OCI-LY1 (cell line): ENCODE results near the gene TNIP2.

Experiments used
- H2AFZ ChIP-seq: fragments of 200-600 bp; sonication (generic), shearing (Covaris generic); 2 replicates; pipeline ENCODE4 v1.6.0; 2014; ENCODE audit warnings: antibody characterized with exemption, mild to moderate bottlenecking, low read length
- H3F3A ChIP-seq: fragments of 200-600 bp; sonication (generic), shearing (Covaris generic); 2 replicates; pipeline ENCODE4 v1.6.0; 2014; ENCODE audit warnings: mild to moderate bottlenecking, antibody characterized with exemption, low read length, moderate library complexity; ENCODE audit not compliant: insufficient read depth
- H3K27ac ChIP-seq: fragments of 200-600 bp; sonication (generic); 2 replicates; pipeline ENCODE4 v1.5.1; 2014; ENCODE audit warnings: low read length, mixed run types, mild to moderate bottlenecking, low read depth; ENCODE audit not compliant: poor library complexity, severe bottlenecking
- H3K27me3 ChIP-seq: fragments of 200-600 bp; sonication (generic); 2 replicates; pipeline ENCODE4 v1.6.0; 2014; ENCODE audit warnings: antibody characterized with exemption, mild to moderate bottlenecking, low read length, moderate library complexity; ENCODE audit not compliant: insufficient read depth
- H3K36me3 ChIP-seq: fragments of 200-600 bp; sonication (generic); 2 replicates; pipeline ENCODE4 v1.6.1; 2014; ENCODE audit warnings: mild to moderate bottlenecking, antibody characterized with exemption, low read length, moderate library complexity, mixed read lengths; ENCODE audit not compliant: insufficient read depth
- H3K4me1 ChIP-seq: fragments of 200-600 bp; sonication (generic); 2 replicates; pipeline ENCODE4 v1.5.1; 2014; ENCODE audit warnings: mild to moderate bottlenecking, low read length, moderate library complexity; ENCODE audit not compliant: insufficient read depth, severe bottlenecking
- H3K4me2 ChIP-seq: fragments of 200-600 bp; sonication (generic), shearing (Covaris generic); 2 replicates; pipeline ENCODE4 v1.6.1; 2014; ENCODE audit warnings: low read length
- H3K4me3 ChIP-seq: fragments of 200-600 bp; sonication (generic); 2 replicates; pipeline ENCODE4 v1.5.1; 2014; ENCODE audit warnings: low read length, low read depth, mild to moderate bottlenecking, mixed read lengths; ENCODE audit not compliant: poor library complexity, severe bottlenecking
- H3K79me2 ChIP-seq: fragments of 200-600 bp; shearing (Covaris generic); 2 replicates; pipeline ENCODE4 v1.6.1; 2016; ENCODE audit warnings: mixed run types, low read length, mixed read lengths; ENCODE audit not compliant: insufficient read depth
- H3K9ac ChIP-seq: fragments of 200-600 bp; sonication (generic), shearing (Covaris generic); 2 replicates; pipeline ENCODE4 v1.6.1; 2014; ENCODE audit warnings: mild to moderate bottlenecking, low read length, mixed read lengths
- H3K9me2 ChIP-seq: fragments of 200-600 bp; sonication (generic), shearing (Covaris generic); 2 replicates; pipeline ENCODE4 v1.6.1; 2014; ENCODE audit warnings: low read depth, mild to moderate bottlenecking, low read length, mixed read lengths
- H3K9me3 ChIP-seq: fragments of 200-600 bp; shearing (Covaris generic); 2 replicates; pipeline ENCODE4 v1.6.1; 2014; ENCODE audit warnings: low read length, mixed read lengths
- H4K20me1 ChIP-seq: fragments of 200-600 bp; sonication (generic), shearing (Covaris generic); 2 replicates; pipeline ENCODE4 v1.6.0; 2016; ENCODE audit warnings: mild to moderate bottlenecking, low read length; ENCODE audit not compliant: insufficient read depth
- CTCF ChIP-seq: fragments of 200-600 bp; sonication (generic), shearing (Covaris generic); IDR thresholded peaks from 2 replicates; pipeline ENCODE4 v1.5.1; 2017; ENCODE audit warnings: mild to moderate bottlenecking, antibody characterized with exemption, low read length, moderate library complexity, mixed read lengths
- EZH2 ChIP-seq: fragments of 200-600 bp; sonication (generic), shearing (Covaris generic); IDR thresholded peaks from 2 replicates; pipeline ENCODE4 v1.8.0; 2017; ENCODE audit warnings: borderline replicate concordance, mixed run types, mild to moderate bottlenecking, antibody characterized with exemption, low read length, moderate library complexity, mixed read lengths

TNIP2 gene

DNA sequence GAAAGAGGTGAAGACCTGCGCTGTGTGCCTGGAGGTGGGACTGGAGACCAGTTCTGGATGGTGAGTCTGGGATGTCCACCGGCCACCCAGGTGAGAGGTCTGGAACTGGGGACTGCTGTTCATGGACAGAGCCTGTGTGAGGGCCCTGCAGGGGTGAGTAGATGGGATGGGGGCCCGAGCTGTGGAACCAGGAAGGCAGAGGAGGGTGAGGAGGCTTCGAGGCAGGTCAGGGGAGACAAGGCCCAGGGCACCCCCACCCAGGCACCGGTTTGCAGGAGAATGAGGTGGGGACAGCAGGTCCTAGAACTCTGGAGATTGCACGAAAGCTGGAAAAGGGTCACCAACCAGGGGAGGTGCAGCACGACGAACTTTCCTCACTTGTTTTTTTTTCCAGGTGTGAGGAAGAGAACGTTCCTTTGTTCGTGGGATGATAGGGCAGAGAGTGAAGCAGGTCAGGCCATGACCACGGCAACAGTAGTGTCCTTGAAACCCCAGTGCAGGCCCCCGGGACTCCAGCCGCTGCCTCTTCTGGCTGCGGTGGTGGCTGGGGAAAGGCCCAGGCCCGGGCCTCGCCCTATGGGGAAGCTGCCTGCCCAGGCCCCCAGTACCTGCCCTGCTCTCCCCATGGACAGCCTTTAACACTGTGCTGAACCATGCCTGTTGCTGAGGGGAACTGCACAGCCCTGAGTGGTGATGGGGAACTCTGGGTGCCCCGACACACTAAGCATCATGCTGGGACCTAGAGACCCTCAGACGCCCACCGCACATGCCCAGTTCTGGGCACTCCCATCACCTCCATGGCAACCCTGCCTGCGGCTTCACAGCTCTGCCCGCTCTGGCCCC lies 22.9 kb downstream of the TNIP2 start:
- H3K36me3 ChIP-seq: no peaks in the 10 kb centered on the region
- no peak overlapping the region for H3K9ac ChIP-seq
- H3K27ac ChIP-seq: no peak overlapping the region

GRCh38 chr4:2732526-2732925 lies 23.6 kb downstream of the TNIP2 start:
- no peak overlapping the region for H3K4me3 ChIP-seq
- no peak overlapping the region for H2AFZ ChIP-seq
- H3F3A ChIP-seq: no peaks in the 10 kb centered on the region
- no peak overlapping the region for H3K9ac ChIP-seq
- no peaks in the 10 kb centered on the region for H3K4me1 ChIP-seq
- H4K20me1 ChIP-seq: no peaks in the 10 kb centered on the region
- no peaks in the 10 kb centered on the region for H3K9me2 ChIP-seq
- no peaks in the 10 kb centered on the region for H3K9me3 ChIP-seq
- H3K27me3 ChIP-seq: no peaks in the 10 kb centered on the region
- no peak overlapping the region for H3K27ac ChIP-seq
- no peaks in the 10 kb centered on the region for H3K36me3 ChIP-seq
- TF ChIP-seq EZH2 (no peak), CTCF (no peak)
- H3K79me2 ChIP-seq: no peaks in the 10 kb centered on the region
- H3K4me2 ChIP-seq: no peak overlapping the region

More for the DNA sequence above, 22.9 kb downstream of the TNIP2 start:
- no peak overlapping the region for H3K4me2 ChIP-seq
- TF ChIP-seq EZH2: no peak
- no peak for TF ChIP-seq CTCF
- no peaks in the 10 kb centered on the region for H3K27me3 ChIP-seq
- H3K4me1 ChIP-seq: no peaks in the 10 kb centered on the region
- no peaks in the 10 kb centered on the region for H4K20me1 ChIP-seq
- no peaks in the 10 kb centered on the region for H3F3A ChIP-seq
- no peaks in the 10 kb centered on the region for H3K79me2 ChIP-seq
- no peak overlapping the region for H3K4me3 ChIP-seq
- no peaks in the 10 kb centered on the region for H3K9me3 ChIP-seq
- no peaks in the 10 kb centered on the region for H3K9me2 ChIP-seq
- no peak overlapping the region for H2AFZ ChIP-seq

DNA sequence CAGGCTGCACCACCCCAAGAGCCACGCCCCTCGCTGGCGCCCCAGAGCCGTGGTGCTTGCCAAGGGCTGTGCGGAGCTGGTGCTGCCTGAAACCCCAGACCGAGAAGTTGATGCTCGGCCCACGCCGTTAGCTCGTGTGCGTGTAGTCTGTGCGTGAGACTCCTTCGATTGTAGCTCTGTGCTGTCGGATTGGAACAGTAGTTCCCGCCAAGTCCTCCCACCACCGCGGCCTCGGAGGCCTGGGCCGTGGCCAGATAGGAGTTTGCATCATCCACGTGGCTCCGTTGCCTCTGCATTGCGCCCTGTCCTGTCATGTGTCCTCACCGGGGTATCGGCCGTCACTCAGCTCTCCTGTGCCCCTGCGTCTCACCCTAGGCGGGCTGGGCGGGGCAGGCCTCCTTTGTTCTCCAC lies 24.2 kb downstream of the TNIP2 start:
- Histone ChIP-seq H4K20me1 (no peaks in the 10 kb centered on the region), H3K36me3 (no peaks in the 10 kb centered on the region), H3K9me3 (no peaks in the 10 kb centered on the region), H2AFZ (no peak overlapping the region), H3F3A (no peaks in the 10 kb centered on the region), H3K27ac (no peak overlapping the region), H3K4me1 (no peaks in the 10 kb centered on the region), H3K27me3 (no peaks in the 10 kb centered on the region), H3K9ac (no peak overlapping the region), H3K4me2 (no peak overlapping the region), H3K4me3 (no peak overlapping the region), H3K79me2 (no peaks in the 10 kb centered on the region), H3K9me2 (no peaks in the 10 kb centered on the region)
- TF ChIP-seq CTCF: no peak
- no peak for TF ChIP-seq EZH2
